GM18526 (cell line): Measurements from ENCODE around the gene CCP110.

Source experiments
- POLR2A ChIP-seq: IDR thresholded peaks from 3 replicates; pipeline ENCODE4 v1.6.1; 2011; ENCODE audit not compliant: insufficient read length; ENCODE audit errors: extremely low read depth

The CCP110 gene

GRCh38 chr16:19601083-19601976 is 77.6 kb downstream of the CCP110 start:
- TF ChIP-seq POLR2A: no peak
